K562 (cell line): ENCODE measurements around the gene P2RX5. TPM values are rescaled to one million over a fixed set of nuclear protein-coding genes. Genes with fewer than 3 reads are reported as not detected.

Source experiments
- CCAR2 ChIP-seq: fragments of 200-400 bp; formaldehyde crosslinking; IDR thresholded peaks from 2 replicates; pipeline ENCODE4 v1.6.1; 2017; ENCODE audit warnings: mild to moderate bottlenecking, low read depth, low read length
- MLLT1 ChIP-seq, 2 experiments: fragments of 450-650 bp; IDR thresholded peaks; 2 replicates each; pipeline ENCODE4 v1.6.1; 2016
- ZC3H4 ChIP-seq: sonication (generic); formaldehyde crosslinking; IDR thresholded peaks from 2 replicates; pipeline ENCODE4 v1.9.0; 2021; ENCODE audit warnings: missing genetic modification reagents, borderline replicate concordance
- polyA plus RNA-seq, 8 experiments: library from polyadenylated mRNA; depleted of rRNA in 4 of 8; stranded (reverse) in 5 of 8; unstranded in 3 of 8; fragments of >200 nt; fragmentation: Nextera tagmentation in 2 of 8; fragmentation: Illumina TruSeq in 1 of 8; extraction: Ambion mirVana in 2 of 8; extraction: Trizol in 1 of 8; gene quantifications; 2 replicates each; pipeline versions ENCODE4 v1.2.1 to v1.2.3, GENCODE V29; 2011 to 2014; ENCODE audit warnings: inconsistent platforms in 1 of 8, missing spikeins in 1 of 8
- total RNA-seq, 7 experiments: library from RNA; depleted of rRNA in 6 of 7; stranded (reverse); fragments of >200 nt in 6 of 7; fragmentation: Illumina TruSeq in 2 of 7; extraction: Trizol in 2 of 7; gene quantifications; 2 replicates each; pipeline versions ENCODE4 v1.2.1 to v1.2.3, GENCODE V29; 2011 to 2021; ENCODE audit warnings: low replicate concordance in 1 of 7
- TF ChIP-seq, protein P1 (sequence below): sonication (generic); formaldehyde crosslinking; IDR thresholded peaks from 2 replicates; pipeline ENCODE4 v1.8.0; 2022; ENCODE audit warnings: mild to moderate bottlenecking, missing genetic modification reagents
- TF ChIP-seq, protein P2 (sequence below): fragments of 250-450 bp; sonication (Bioruptor Pico); IDR thresholded peaks from 2 replicates; pipeline ENCODE4 v1.4.0; 2020

P2RX5 gene
- total and polyA plus RNA-seq, 9 of the 15 experiments (the other 6 are each of a cell fraction or from before 2014, with no cell fraction given) = 0.31 to 4.0 (median 1.3) TPM

DNA sequence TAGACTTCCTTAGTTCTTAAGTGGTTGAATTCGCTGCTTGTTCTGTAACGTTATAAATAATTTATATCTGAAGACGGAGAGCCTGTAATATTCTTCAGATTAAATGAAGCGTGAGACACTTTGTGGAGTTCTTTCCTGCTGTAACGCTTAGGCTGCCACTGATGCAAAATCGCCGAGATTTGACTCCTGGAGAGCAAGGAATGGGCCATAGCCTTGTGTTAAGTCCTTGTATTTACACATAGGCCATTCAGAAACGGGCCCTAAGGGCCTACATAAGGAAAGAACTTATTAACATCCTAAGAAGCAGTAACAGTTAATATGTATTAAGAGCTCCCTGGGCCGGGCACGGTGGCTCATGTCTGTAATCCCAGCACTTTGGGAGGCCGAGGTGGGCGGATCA lies 26.4 kb downstream of the P2RX5 start (continued):
- TF ChIP-seq ZC3H4 (no peak), CCAR2 (no peak), MLLT1 (IDR thresholded peaks at IDR 0.05) (no peak)
- TF ChIP-seq, protein P1, sequence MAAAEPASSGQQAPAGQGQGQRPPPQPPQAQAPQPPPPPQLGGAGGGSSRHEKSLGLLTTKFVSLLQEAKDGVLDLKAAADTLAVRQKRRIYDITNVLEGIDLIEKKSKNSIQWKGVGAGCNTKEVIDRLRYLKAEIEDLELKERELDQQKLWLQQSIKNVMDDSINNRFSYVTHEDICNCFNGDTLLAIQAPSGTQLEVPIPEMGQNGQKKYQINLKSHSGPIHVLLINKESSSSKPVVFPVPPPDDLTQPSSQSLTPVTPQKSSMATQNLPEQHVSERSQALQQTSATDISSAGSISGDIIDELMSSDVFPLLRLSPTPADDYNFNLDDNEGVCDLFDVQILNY (CRISPR knock-in tag) = no peak
- TF ChIP-seq, protein P2, sequence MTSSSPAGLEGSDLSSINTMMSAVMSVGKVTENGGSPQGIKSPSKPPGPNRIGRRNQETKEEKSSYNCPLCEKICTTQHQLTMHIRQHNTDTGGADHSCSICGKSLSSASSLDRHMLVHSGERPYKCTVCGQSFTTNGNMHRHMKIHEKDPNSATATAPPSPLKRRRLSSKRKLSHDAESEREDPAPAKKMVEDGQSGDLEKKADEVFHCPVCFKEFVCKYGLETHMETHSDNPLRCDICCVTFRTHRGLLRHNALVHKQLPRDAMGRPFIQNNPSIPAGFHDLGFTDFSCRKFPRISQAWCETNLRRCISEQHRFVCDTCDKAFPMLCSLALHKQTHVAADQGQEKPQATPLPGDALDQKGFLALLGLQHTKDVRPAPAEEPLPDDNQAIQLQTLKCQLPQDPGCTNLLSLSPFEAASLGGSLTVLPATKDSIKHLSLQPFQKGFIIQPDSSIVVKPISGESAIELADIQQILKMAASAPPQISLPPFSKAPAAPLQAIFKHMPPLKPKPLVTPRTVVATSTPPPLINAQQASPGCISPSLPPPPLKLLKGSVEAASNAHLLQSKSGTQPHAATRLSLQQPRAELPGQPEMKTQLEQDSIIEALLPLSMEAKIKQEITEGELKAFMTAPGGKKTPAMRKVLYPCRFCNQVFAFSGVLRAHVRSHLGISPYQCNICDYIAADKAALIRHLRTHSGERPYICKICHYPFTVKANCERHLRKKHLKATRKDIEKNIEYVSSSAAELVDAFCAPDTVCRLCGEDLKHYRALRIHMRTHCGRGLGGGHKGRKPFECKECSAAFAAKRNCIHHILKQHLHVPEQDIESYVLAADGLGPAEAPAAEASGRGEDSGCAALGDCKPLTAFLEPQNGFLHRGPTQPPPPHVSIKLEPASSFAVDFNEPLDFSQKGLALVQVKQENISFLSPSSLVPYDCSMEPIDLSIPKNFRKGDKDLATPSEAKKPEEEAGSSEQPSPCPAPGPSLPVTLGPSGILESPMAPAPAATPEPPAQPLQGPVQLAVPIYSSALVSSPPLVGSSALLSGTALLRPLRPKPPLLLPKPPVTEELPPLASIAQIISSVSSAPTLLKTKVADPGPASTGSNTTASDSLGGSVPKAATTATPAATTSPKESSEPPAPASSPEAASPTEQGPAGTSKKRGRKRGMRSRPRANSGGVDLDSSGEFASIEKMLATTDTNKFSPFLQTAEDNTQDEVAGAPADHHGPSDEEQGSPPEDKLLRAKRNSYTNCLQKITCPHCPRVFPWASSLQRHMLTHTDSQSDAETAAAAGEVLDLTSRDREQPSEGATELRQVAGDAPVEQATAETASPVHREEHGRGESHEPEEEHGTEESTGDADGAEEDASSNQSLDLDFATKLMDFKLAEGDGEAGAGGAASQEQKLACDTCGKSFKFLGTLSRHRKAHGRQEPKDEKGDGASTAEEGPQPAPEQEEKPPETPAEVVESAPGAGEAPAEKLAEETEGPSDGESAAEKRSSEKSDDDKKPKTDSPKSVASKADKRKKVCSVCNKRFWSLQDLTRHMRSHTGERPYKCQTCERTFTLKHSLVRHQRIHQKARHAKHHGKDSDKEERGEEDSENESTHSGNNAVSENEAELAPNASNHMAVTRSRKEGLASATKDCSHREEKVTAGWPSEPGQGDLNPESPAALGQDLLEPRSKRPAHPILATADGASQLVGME = no peak
- TF ChIP-seq, all 486 proteins: peak for 0
